GM12874 (cell line): Measurements from ENCODE around the gene LCE2C.
"Not testable (repeated sequence)": the region's sequence is repeated elsewhere in the genome, so short reads cannot be mapped to it uniquely, and the experiment has no call there.

ENCODE experiments used
- TF ChIP-seq, protein P1 (sequence below): IDR thresholded peaks from 2 replicates; pipeline ENCODE4 v1.5.1; 2011; ENCODE audit warnings: low read depth, mild to moderate bottlenecking, control low read depth, low read length, moderate library complexity; ENCODE audit not compliant: insufficient read depth

Gene LCE2C, protein sequence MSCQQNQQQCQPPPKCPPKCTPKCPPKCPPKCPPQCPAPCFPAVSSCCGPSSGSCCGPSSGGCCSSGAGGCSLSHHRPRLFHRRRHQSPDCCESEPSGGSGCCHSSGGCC

DNA sequence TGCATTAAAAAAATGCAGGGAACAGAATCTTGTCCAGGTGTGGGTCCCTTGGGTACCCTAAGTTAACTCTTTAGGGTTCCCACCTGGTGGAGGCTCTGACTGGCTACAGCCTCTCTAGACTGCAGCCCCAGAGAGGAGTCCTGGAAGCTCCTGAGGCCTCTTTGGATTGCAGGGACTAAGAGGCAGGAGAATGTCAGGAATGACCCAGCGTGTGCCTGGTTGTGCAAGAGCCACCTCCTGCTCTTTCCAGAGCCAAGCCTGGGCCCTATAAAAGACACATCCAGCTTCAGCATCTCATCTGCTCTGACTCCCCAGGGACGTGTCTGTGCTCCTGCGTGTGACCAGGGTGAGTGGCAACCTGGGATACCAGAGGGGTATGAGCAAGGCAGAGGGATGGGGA is at the start of gene LCE2C:
LCE2C (plus strand) TSS at position 297 of the 400 bp plus-strand sequence. CDS start 737 bp downstream, outside the sequence.
- TF ChIP-seq, protein P1, sequence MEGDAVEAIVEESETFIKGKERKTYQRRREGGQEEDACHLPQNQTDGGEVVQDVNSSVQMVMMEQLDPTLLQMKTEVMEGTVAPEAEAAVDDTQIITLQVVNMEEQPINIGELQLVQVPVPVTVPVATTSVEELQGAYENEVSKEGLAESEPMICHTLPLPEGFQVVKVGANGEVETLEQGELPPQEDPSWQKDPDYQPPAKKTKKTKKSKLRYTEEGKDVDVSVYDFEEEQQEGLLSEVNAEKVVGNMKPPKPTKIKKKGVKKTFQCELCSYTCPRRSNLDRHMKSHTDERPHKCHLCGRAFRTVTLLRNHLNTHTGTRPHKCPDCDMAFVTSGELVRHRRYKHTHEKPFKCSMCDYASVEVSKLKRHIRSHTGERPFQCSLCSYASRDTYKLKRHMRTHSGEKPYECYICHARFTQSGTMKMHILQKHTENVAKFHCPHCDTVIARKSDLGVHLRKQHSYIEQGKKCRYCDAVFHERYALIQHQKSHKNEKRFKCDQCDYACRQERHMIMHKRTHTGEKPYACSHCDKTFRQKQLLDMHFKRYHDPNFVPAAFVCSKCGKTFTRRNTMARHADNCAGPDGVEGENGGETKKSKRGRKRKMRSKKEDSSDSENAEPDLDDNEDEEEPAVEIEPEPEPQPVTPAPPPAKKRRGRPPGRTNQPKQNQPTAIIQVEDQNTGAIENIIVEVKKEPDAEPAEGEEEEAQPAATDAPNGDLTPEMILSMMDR: not testable (repeated sequence)

DNA sequence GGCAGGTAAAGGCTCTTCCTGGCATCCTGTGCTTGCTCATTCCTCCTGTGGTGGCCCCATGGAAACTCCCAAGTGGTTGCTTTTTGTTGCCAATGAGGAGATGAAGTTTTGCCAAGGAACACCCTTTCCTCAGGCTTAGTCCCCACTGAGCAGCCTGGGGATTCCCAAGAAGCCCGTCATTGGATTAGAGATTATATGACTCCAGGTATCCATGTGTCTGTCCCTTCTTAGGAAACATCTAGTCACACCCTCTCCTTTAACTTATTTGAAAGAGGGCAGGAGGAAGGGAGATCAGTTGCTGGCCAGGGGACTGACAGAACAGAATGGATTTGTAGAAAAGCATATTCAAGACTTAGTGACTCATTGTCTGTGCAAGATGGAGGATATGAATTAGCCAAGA is 48.3 kb upstream of the LCE2C start:
- TF ChIP-seq, protein P1: no peak

DNA sequence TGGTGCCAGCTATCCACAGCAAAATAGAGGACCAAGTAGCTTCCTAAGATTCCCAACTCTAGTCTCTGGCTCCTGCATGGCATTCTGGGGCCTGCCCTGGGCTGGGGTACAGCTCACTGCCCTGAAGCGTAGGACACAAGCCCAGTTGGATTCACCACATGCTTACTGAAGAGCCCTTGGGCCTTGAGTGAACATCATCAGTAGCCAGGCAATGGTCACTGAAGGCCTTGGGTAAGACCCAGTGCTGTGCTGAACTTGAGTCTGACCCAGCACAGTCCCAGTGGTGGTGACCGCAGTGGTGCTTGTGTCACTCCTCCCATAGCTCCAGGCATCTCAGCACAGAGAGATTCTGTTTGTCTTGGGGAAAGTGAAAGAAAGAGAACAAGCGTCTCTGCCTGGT is 44.5 kb upstream of the LCE2C start:
- TF ChIP-seq, protein P1: no peak

DNA sequence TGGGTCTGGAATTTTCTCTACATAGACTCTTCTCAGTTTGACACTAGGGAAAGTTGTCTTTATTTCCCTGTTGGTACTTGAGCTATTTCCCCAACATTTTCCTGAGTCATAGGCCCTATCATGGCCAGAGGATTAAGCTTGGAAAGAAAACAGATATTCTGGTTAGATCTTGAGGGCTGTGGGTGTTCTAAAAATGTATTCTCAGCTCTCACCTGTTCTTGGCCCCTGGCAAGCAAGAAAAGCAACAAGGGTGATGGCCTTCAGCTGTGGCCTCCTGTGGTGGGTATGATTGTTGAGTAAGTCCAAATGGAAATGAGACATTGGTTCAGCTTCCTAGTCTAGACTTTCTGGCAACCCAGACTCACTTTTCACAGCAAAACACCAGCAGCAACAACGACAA is 34.7 kb upstream of the LCE2C start:
- TF ChIP-seq, protein P1: no peak

DNA sequence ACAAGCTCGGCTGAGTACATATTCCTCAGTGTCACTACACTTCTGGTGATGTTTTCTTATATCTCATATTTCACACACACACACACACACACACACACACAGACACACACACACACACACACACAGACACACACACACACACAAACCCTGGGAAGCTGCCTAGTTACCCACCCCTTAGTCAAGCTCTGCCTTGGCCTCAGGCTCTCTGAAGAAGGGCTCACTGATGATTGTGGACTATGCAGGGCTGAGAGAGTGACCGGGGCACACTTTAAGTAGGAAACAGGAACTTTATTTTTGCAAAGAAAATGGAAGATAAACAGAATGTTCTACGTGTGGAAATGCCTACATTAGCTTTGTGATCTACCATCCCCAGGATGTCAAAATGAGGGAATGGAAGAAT is 31.1 kb upstream of the LCE2C start:
- TF ChIP-seq, protein P1: no peak

DNA sequence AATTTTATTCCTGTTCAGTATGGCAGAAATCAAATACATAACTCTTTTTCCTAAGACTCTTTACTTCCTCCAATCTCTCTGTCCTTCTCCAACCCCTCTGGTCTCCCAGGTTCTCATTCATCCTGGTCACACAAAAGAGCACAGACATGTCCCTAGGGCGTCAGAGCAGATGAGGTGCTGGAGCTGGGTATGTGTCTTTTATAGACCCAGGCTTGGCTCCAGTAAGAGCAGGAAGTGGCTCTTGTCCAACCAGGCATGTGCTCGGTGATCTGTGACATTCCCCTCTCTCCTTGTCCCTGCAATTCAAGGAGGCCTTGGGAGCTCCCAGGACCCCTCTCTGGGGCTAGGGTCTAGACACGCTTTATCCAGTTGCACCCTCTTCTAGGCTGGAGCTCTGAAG is 29.9 kb upstream of the LCE2C start:
- TF ChIP-seq, protein P1: no peak

DNA sequence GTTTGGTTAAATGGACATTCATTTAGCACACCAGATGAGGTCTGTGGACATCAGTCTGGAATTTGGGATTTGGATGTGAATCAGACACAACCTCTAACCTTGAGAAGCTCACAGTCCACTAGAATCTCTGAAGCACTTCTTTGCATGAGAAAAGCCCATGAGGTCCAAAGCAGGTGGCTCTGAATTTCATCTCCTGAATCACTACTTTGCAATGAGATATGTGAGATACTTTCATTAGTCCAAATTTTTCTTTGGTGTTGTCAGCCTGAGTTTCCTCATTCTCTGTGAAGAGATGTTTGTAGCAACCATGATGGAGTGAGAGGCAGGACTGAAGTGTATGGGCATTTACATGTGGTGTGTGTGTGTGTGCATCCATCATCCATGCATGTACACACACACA is 28.4 kb upstream of the LCE2C start:
- TF ChIP-seq, protein P1: no peak
